ENCODE data around the gene EPS8.

EPS8 gene

DNA sequence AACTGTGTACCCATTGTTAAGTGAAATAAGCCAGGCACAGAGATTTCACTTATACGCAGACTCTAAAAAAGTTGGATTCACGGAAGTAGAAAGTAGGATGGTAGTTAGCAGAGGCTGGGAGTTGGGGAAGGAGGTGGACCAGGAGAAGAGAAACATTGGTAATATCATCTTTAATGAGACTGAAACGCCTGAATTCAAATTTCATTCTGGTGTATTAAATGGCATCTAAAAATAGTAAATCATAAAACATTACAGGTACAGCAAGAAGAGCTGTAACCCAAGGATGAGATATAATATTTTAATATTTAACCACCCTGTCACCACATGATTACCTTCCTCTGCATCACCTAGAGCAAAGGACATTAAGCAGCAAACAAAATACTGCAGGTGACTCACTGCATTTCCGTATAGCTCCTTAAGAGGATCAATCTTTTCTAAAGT is 99.4 kb downstream of the EPS8 start:
- H3K36me3 ChIP-seq (replicated peaks; ENCODE audit: insufficient read depth, low read length): no peaks in the 10 kb centered on the region
- TF ChIP-seq EZH2 (optimal IDR thresholded peaks at IDR 0.05; ENCODE audit: low read depth, low read length) (no peak), EZH2phosphoT487 (IDR thresholded peaks at IDR 0.05; ENCODE audit: low read length) (no peak)
- TF ChIP-seq, protein P1, sequence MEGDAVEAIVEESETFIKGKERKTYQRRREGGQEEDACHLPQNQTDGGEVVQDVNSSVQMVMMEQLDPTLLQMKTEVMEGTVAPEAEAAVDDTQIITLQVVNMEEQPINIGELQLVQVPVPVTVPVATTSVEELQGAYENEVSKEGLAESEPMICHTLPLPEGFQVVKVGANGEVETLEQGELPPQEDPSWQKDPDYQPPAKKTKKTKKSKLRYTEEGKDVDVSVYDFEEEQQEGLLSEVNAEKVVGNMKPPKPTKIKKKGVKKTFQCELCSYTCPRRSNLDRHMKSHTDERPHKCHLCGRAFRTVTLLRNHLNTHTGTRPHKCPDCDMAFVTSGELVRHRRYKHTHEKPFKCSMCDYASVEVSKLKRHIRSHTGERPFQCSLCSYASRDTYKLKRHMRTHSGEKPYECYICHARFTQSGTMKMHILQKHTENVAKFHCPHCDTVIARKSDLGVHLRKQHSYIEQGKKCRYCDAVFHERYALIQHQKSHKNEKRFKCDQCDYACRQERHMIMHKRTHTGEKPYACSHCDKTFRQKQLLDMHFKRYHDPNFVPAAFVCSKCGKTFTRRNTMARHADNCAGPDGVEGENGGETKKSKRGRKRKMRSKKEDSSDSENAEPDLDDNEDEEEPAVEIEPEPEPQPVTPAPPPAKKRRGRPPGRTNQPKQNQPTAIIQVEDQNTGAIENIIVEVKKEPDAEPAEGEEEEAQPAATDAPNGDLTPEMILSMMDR (IDR thresholded peaks at IDR 0.05; ENCODE audit: low read length): no peak
- H3K4me1 ChIP-seq (ENCODE audit: low read length): no peaks in the 10 kb centered on the region
- no peaks in the 10 kb centered on the region for H3F3A ChIP-seq (ENCODE audit: insufficient read depth, low read length)
- no peak overlapping the region for H3K4me3 ChIP-seq (ENCODE audit: low read length)
- no peak overlapping the region for H3K9ac ChIP-seq (ENCODE audit: low read length)
- no peak overlapping the region for H3K27ac ChIP-seq (ENCODE audit: low read length)
- no peaks in the 10 kb centered on the region for H3K9me2 ChIP-seq (replicated peaks; ENCODE audit: insufficient read depth, low read length)
- DNase-seq: no peak
- no peaks in the 10 kb centered on the region for H3K27me3 ChIP-seq (replicated peaks; ENCODE audit: insufficient read depth, low read length)
- no peak overlapping the region for H3K4me2 ChIP-seq (ENCODE audit: low read depth, low read length)
- H3K79me2 ChIP-seq (ENCODE audit: low read length): no peaks in the 10 kb centered on the region
- H3K9me3 ChIP-seq (replicated peaks; ENCODE audit: insufficient read depth, low read length): no peaks in the 10 kb centered on the region
- no peak overlapping the region for H2AFZ ChIP-seq (ENCODE audit: low read length)
- H4K20me1 ChIP-seq (ENCODE audit: insufficient read depth, low read length): no peaks in the 10 kb centered on the region

DNA sequence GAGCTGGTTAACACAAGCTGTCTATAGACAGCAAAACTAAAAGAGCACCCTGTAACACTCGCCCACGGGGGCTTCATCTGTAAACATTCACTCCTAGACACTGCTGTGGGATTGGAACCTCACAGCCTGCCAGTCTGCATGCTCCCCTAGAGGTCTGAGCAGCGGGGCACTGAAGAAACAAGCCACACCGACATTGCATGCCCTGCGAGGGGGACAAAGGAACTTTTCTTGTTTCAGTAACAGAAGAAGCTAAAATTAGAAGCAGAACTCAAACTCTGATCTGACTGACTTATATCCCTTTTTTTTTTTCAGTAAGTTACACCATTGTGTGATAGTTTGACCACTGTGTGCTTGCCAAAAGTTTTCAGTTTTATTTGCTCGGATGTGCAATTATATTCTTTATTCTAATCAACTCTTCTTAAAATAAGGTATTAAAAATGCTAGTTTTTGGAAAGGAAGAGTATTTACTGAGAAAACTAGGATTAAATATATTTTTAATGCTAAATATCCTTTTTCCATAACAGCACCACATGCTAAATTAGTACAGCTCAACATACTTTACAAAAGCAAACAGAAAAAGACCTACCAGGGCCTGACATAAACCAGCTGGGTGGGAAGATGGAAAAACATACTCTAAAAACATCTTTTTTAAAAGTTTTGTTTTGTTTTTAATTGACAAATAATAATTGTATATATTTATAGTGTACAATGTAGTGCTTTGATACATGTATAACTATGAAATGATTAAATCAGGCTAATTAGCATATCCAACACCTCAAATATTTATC is 100.2 kb downstream of the EPS8 start:
- no peak for DNase-seq
- no peaks in the 10 kb centered on the region for H3K9me2 ChIP-seq (replicated peaks; ENCODE audit: insufficient read depth, low read length)
- H3K79me2 ChIP-seq (ENCODE audit: low read length): no peaks in the 10 kb centered on the region
- no peak overlapping the region for H3K27ac ChIP-seq (ENCODE audit: low read length)
- H3K4me3 ChIP-seq (ENCODE audit: low read length): no peak overlapping the region
- H3K4me2 ChIP-seq (ENCODE audit: low read depth, low read length): no peak overlapping the region
- no peak for TF ChIP-seq EZH2phosphoT487 (IDR thresholded peaks at IDR 0.05; ENCODE audit: low read length)
- no peak for TF ChIP-seq EZH2 (optimal IDR thresholded peaks at IDR 0.05; ENCODE audit: low read depth, low read length)
- TF ChIP-seq, protein P1 (IDR thresholded peaks at IDR 0.05; ENCODE audit: low read length): no peak
- H3K9ac ChIP-seq (ENCODE audit: low read length): no peak overlapping the region
- H3K27me3 ChIP-seq (replicated peaks; ENCODE audit: insufficient read depth, low read length): no peaks in the 10 kb centered on the region
- H3F3A ChIP-seq (ENCODE audit: insufficient read depth, low read length): no peaks in the 10 kb centered on the region
- H3K4me1 ChIP-seq (ENCODE audit: low read length): no peaks in the 10 kb centered on the region
- no peaks in the 10 kb centered on the region for H3K36me3 ChIP-seq (replicated peaks; ENCODE audit: insufficient read depth, low read length)
- no peak overlapping the region for H2AFZ ChIP-seq (ENCODE audit: low read length)
- H4K20me1 ChIP-seq (ENCODE audit: insufficient read depth, low read length): no peaks in the 10 kb centered on the region
- no peaks in the 10 kb centered on the region for H3K9me3 ChIP-seq (replicated peaks; ENCODE audit: insufficient read depth, low read length)

DNA sequence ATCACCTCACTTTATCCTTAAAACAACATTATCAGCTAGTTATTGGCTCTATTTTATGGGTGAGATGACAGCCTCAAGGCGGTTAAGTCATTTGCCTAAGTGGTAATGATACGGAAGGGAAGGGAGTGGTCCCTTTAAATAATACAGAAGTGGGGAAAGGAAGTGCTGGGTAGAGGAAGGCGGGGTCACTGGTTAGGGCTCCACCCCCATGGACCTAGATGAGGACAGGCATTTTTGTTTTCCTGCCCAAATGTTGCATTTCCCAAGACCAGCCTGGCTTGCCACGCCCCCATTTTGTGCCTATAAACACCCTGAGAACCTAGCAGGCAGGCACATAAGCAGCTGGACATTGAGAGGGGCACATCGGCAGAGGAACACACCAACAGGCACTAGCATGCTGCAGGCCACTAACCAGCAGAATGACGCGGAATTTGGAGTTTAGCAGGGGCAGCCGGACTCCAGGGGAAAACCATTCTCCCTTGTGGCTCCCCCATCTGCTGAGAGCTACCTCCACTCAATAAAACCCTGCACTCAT is 100.9 kb downstream of the EPS8 start:
- Histone ChIP-seq H3K9me3 (replicated peaks; ENCODE audit: insufficient read depth, low read length) (no peaks in the 10 kb centered on the region), H3K27ac (ENCODE audit: low read length) (no peak overlapping the region), H3K9me2 (replicated peaks; ENCODE audit: insufficient read depth, low read length) (no peaks in the 10 kb centered on the region), H3K4me2 (ENCODE audit: low read depth, low read length) (no peak overlapping the region), H3K4me3 (ENCODE audit: low read length) (no peak overlapping the region), H3K79me2 (ENCODE audit: low read length) (no peaks in the 10 kb centered on the region), H2AFZ (ENCODE audit: low read length) (no peak overlapping the region), H3K4me1 (ENCODE audit: low read length) (no peaks in the 10 kb centered on the region), H3K36me3 (replicated peaks; ENCODE audit: insufficient read depth, low read length) (no peaks in the 10 kb centered on the region), H4K20me1 (ENCODE audit: insufficient read depth, low read length) (no peaks in the 10 kb centered on the region), H3F3A (ENCODE audit: insufficient read depth, low read length) (no peaks in the 10 kb centered on the region), H3K9ac (ENCODE audit: low read length) (no peak overlapping the region), H3K27me3 (replicated peaks; ENCODE audit: insufficient read depth, low read length) (no peaks in the 10 kb centered on the region)
- TF ChIP-seq, protein P1 (IDR thresholded peaks at IDR 0.05; ENCODE audit: low read length): no peak
- TF ChIP-seq EZH2phosphoT487 (IDR thresholded peaks at IDR 0.05; ENCODE audit: low read length) (no peak), EZH2 (optimal IDR thresholded peaks at IDR 0.05; ENCODE audit: low read depth, low read length) (no peak)
- DNase-seq: no peak

Measured in MM.1S (cell line).